ENCODE measurements around the gene TMEM236. TPM values are rescaled to one million over a fixed set of nuclear protein-coding genes. Genes with fewer than 3 reads are reported as not detected.

Gene TMEM236
- polyA plus RNA-seq, 1 of the 3 experiments (the other 2 are of a cell fraction) = 0.02 TPM

GRCh38 chr10:17805330-17805729 is 53.3 kb downstream of the TMEM236 start:
- Histone ChIP-seq H3K4me3 (ENCODE audit: low read depth in 2 of 2, low read length in 1 of 2) (no peak overlapping the region), H4K20me1 (ENCODE audit: insufficient read depth) (no peaks in the 10 kb centered on the region), H3K9me3 (no peaks in the 10 kb centered on the region), H3K27me3 (ENCODE audit: insufficient read depth) (no peaks in the 10 kb centered on the region), H3K27ac (ENCODE audit: low read depth in 2 of 2, low read length in 1 of 2) (no peak overlapping the region), H3F3A (replicated peaks; ENCODE audit: insufficient read depth) (peaks cover 10% of the 10 kb centered on the region), H3K9ac (no peak overlapping the region), H3K4me1 (ENCODE audit: control insufficient read depth in 1 of 2, insufficient read depth in 2 of 2, low read depth in 1 of 2, low read length in 1 of 2) (no peaks in the 10 kb centered on the region; a peak in 1 of 4 replicates), H2AFZ (ENCODE audit: low read depth) (no peak overlapping the region), H3K36me3 (replicated peaks in 1 of 2; ENCODE audit: control insufficient read depth in 1 of 2, insufficient read depth in 2 of 2, low read length in 1 of 2) (no peaks in the 10 kb centered on the region), H3K9me2 (no peaks in the 10 kb centered on the region), H3K79me2 (ENCODE audit: insufficient read depth) (no peaks in the 10 kb centered on the region), H3K4me2 (no peak overlapping the region)
- no peak for DNase-seq
- 78% methylated on average over 3 of the region's 3 CpGs for WGBS (ENCODE audit: low lambda C conversion rate)
- ChIA-PET POLR2A (no interaction called here), CTCF (interaction anchor here (1.7 kb wide), 1 partner anchor 63 kb away, joined by 3 read pairs; no protein-coding TSS in a partner anchor)
- TF ChIP-seq NFIC (IDR thresholded peaks at IDR 0.05; ENCODE audit: borderline replicate concordance) (no peak), CTCF (IDR thresholded peaks at IDR 0.05) (no peak), USF2 (IDR thresholded peaks at IDR 0.05; ENCODE audit: borderline replicate concordance, low read depth, low read length) (no peak), TCF12 (IDR thresholded peaks at IDR 0.05) (no peak), FOXM1 (IDR thresholded peaks at IDR 0.05; ENCODE audit: low read depth) (no peak), CHD2 (IDR thresholded peaks at IDR 0.05; ENCODE audit: low read length, partially characterized antibody) (no peak), POLR2AphosphoS5 (IDR thresholded peaks at IDR 0.05; ENCODE audit: low read depth, low read length) (no peak)

DNA sequence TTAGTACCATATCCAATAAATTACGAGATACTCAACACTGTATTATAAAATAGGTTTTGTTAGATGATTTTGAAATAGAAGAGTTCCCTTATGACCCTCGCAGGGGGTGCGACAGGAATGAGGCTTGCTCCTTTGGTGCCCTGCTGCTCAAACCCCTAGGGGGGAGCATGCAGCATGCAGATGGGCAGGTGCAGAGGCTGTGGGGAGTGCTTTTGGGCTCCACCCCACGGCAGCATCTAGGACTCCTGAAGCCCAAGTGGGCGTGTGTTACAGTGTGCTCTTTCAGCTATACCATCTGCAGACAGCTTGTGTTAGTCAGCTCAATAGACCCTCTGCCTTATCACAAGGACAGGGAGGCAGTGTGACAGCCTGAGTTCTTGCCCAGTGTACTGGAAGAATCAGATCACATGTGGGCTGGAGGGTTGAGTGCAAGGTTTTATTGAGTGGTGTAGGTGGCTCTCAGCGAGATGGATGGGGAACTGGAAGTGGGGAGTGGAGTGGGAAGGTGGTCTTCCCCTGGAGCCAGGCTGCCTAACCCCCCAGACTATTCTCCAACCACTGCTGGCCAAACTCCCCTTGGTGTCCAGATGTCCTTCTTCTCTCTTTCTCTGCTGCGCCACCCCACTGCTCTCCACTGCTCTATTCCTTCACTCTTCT is 54.0 kb downstream of the TMEM236 start:
- no peak for DNase-seq
- no peaks in the 10 kb centered on the region for H3K9me2 ChIP-seq
- H3K9me3 ChIP-seq = no peaks in the 10 kb centered on the region
- no peaks in the 10 kb centered on the region; a peak in 1 of 4 replicates for H3K4me1 ChIP-seq (ENCODE audit: control insufficient read depth in 1 of 2, insufficient read depth in 2 of 2, low read depth in 1 of 2, low read length in 1 of 2)
- H3K36me3 ChIP-seq (replicated peaks in 1 of 2; ENCODE audit: control insufficient read depth in 1 of 2, insufficient read depth in 2 of 2, low read length in 1 of 2) = no peaks in the 10 kb centered on the region
- no peaks in the 10 kb centered on the region for H4K20me1 ChIP-seq (ENCODE audit: insufficient read depth)
- no peak overlapping the region for H3K9ac ChIP-seq
- no peaks in the 10 kb centered on the region for H3K27me3 ChIP-seq (ENCODE audit: insufficient read depth)
- WGBS (ENCODE audit: low lambda C conversion rate) = 72% methylated on average over 7 of the region's 7 CpGs
- POLR2A ChIA-PET = no interaction called here
- no peak overlapping the region for H2AFZ ChIP-seq (ENCODE audit: low read depth)
- TF ChIP-seq MXI1 (IDR thresholded peaks at IDR 0.05; ENCODE audit: low read depth, low read length) (no peak), RAD21 (IDR thresholded peaks at IDR 0.05; ENCODE audit: low read length) (peak; percentile 22), SMC3 (IDR thresholded peaks at IDR 0.05; ENCODE audit: low read depth, low read length) (no peak), EZH2phosphoT487 (IDR thresholded peaks at IDR 0.05; ENCODE audit: borderline replicate concordance, low read depth) (no peak), NRF1 (IDR thresholded peaks at IDR 0.05; ENCODE audit: low read depth, low read length) (no peak), RFX5 (IDR thresholded peaks at IDR 0.05; ENCODE audit: low read length) (no peak)
- CTCF ChIA-PET = interaction anchor here (1.7 kb wide), 1 partner anchor 64 kb away, joined by 3 read pairs; no protein-coding TSS in a partner anchor
- no peak overlapping the region for H3K27ac ChIP-seq (ENCODE audit: low read depth in 2 of 2, low read length in 1 of 2)
- H3K4me2 ChIP-seq = no peak overlapping the region
- peaks cover 13% of the 10 kb centered on the region for H3F3A ChIP-seq (replicated peaks; ENCODE audit: insufficient read depth)
- H3K79me2 ChIP-seq (ENCODE audit: insufficient read depth) = no peaks in the 10 kb centered on the region
- H3K4me3 ChIP-seq (ENCODE audit: low read depth in 2 of 2, low read length in 1 of 2) = no peak overlapping the region

All from SK-N-SH (cell line).